Glomerular visceral epithelial cell (primary cell): ENCODE measurements around the gene KIFC3.
"Not testable (repeated sequence)": the region's sequence is repeated elsewhere in the genome, so short reads cannot be mapped to it uniquely, and the experiment has no call there.

Experiments
- DNase-seq: peaks from one replicate; pipeline ENCODE4 v3.0.0-alpha.2; 2016; ENCODE audit errors: extremely low spot score

The KIFC3 gene

DNA sequence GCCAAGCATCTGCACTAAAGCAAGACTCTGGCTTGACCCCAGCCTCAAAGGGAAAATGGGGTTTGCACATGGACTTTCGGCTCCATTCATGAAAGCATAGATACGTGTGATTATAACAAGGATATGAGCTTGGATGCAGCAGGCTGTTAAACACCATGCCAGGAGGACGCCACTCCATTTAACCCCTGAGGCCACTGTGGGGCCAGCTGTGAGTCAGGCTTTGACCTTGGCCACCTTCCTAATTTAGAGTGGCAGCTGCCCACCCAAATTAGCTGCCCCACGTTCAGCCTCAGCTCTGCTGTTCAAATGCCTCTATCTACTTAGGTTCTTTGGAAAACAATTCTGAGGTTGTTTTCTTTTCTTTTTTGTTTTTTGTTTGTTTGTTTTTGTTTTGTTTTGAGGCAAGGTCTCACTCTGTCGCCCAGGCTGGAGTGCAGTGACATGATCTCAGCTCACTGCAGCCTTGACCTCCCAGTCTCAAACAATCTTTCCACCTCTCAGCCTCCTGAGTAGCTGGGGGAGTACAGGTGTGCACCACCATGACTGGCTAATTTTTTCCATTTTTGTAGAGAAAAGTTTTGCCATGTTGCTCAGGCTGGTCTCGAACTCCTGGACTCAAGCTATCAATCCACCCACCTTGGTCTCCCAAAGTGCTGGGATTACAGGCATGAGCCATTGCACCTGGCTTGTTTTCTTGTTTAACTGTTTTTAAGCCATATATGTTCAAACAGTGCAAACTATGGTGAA is 23.2 kb upstream of the KIFC3 start:
- DNase-seq = no peak

DNA sequence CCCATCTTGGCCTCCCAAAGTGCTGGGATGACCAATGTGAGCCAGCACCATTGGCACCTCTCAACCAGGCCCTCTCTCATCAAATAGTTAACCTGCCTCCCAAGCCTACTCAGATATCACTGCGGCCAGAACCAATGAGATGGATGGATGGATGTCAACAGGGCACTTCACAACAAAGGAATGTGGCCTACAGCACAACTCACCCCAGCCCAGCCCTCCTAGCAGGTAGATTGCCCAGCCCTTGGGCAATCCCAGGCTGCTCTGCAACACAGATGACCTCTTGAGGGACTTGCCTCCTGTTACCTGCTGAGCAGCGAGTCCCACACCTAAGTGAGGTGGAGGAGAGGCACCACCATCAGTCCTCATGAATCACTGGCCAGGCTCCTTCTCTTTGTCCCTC is 22.6 kb upstream of the KIFC3 start:
- peak; percentile 38 for DNase-seq

DNA sequence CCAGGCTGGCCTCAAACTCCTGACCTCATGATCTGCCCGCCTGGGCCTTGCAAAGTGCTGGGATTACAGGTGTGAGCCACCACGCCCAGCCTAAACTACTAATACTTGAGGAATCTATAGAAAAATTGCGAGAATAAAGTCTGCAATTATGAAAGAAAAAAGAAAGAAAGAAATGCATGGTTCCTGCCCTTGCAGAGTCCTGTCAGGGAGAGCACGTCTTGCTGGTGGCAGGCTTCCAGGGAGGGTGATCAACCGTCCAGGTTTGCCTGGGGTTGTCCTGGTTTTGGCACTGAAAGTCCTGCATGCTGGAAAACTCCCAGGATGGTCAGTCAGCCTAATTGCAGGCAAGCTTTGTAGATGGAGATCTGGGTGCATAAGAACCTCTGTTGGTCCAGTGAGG is 21.5 kb upstream of the KIFC3 start:
- peak; percentile 61 for DNase-seq

DNA sequence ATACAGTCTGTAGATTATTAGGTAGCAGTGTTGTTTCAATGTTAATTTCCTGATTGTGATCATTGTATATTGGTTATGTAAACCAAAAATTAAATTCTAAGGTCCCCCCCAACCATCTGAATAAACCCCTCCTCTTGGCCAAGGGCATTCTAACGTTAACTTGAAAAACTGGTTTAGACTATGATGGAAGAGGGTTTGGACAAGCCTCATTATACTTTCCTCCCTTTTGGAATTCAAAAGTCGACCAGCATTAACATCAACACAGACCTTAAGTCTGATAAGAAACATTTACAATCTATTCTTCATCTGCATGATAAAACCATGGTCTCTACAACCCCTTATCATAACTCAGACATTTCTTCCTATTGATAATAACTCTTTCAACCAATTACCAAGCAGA is 20.6 kb upstream of the KIFC3 start:
- DNase-seq = no peak

DNA sequence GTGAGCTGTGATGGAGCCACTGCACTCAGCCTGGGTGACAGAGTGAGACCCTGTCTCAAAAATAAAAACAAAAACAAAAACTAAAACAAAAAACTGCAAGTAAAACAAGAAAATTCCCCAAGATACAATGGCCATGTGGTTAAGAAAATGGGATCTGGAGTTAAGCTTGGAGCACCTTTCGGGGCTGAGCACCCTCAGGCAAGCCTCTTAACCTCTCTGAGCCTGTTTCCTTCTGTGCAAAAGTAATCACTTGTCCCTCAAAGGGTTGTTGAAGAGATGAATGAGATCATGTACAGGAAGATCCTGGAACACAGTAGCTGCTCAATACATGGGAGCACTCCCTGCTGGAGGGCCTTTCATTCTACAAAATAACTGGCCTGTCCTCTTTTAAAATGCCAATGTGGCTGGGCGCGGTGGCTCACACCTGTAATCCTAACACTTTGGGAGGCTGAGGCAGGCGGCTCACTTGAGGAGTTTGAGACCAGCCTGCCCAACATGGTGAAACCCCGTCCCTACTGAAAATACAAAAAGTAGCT is 19.8 kb upstream of the KIFC3 start:
- no peak for DNase-seq

DNA sequence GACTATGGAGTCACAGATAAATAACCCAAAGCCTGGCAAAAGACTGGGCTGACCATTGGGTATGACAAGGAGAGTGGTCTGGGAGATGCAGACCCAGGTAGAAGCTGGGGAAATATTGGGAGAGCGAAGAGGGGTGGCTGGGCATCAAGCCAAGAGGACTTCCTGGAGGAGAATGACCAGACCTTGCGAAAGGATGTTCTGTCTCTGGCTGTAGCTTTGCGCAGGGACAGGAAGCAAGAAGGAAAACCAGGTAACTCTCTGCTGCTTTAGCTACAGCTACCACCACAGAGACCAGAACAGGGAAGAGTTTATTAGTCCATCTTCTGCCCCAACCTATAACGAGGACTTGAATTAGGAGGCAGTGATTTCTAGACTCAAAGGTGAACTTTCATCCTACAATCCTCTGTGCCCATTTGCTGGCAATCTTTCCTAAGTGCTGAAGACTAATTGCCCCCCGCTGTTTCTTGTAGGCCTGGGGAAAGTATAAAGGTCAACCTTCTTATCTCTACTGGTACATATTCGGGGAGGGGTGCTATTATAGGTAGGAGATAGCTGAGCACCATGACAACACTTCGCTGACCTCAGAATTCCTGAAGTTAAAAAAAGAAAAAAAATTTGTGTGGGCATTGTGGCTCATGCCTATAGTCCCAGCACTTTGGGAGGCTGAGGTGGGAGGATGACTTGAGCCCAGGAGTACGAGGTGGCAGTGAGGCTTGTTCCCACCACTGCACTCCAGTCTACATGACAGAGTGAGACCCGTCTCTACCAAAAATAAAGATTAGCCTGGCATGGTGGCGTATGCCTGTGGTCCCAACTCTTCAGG is 19.1 kb upstream of the KIFC3 start:
- no peak for DNase-seq

DNA sequence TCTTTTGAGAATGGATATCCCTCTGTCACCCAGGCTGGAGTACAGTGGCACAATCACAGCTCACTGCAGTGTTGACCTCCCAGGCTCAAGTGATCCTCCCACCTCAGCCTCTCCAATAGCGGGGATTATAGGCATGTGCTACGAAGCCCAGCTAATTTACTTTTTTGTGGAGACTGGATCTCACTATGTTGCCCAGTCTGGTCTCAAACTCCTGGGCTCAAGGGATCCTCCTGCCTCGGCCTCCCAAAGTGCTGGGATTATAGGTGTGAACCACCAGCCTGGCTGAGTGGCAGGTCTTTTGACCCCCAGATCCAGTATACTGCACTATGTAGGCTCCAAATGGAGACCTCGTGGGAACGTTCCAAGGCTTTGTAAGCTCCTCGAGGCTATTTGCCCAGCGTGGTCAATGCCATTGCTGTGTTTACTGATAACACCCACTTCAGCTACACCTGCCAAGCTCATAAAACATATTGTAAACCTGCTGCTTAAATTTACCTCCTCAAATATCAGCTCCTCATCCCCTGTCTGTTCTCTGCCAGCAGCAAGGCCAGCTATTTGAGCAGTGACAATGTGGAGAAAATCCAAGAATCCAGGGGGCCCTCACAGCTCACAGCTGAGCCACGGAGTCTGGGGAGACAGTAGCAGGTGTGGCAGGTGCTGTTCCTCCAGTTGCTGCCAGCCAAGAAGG is 16.2 kb upstream of the KIFC3 start:
- DNase-seq = no peak

DNA sequence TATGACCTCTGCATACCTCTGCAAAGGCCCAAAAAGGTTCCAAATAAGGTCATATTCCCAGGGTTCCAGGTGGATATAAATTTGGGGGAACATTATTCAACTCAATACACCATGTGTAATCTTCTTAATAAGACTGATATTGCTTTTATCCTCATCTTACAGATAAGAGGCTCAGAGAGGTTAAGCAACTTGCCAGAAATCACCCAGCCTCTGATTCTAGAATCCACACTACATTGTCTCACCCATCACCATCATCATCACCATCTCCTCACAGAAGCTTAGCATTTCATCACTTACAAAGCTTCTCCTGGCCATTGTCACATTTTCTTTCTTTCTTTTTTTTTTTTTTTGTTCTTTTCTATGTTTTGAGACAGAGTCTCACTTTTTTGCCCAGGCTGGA is 15.4 kb upstream of the KIFC3 start:
- DNase-seq = no peak

DNA sequence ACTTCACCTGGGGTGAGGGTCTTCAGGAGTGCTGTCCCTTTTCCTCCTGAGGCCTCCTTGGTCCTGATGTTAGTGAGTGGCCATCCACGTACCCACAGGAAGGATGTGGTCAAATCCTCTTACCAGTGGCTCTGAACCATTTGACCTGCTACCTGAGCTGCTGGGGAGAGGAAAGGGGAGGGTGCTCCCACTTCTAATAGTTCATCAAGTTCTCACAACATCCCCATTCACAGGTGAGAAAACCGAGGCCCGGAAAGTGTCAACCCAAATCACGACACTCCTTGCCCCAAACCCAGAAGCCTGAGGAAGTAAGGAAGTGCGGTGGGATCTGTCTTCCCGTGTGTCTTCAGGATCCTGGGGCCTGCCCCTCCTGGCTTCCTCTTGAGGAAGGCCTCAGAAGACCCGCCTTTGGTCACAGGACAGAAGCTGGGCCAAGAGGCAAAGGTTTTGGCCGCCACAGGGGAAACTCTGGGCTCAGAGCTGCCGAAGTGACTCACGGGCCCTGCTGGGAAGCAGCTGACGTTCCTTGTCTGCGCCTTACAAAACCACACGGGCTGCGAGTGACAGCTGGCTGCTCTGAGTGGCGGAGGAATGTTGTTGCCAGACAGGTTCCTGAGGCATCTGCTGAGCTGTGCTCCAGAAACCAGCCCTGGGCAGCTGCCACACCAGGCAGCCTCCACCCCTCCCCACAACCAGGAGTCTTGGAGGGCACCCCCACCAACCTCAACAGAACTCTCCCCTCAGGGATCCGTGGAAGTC is 13.9 kb upstream of the KIFC3 start:
- DNase-seq = peak; percentile 96

DNA sequence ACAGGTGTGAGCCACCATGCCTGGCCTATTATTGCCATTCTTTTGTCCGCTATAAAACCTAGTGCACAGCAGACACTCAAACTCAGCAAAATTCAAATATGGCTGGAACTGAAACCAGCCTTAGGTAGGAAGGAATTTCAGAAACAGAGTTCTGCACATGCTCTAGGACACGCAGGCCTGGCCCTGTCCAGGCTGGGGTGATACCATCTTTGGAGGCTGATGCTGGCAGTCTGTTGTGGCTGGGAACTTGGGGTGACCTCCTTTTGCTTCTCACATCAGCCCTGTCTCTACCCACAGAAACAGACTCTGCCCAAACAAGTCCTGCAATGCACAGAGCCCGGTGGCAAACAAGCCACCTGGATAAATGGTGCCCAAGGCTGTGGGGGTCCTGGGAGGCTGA is 12.6 kb upstream of the KIFC3 start:
- no peak for DNase-seq

DNA sequence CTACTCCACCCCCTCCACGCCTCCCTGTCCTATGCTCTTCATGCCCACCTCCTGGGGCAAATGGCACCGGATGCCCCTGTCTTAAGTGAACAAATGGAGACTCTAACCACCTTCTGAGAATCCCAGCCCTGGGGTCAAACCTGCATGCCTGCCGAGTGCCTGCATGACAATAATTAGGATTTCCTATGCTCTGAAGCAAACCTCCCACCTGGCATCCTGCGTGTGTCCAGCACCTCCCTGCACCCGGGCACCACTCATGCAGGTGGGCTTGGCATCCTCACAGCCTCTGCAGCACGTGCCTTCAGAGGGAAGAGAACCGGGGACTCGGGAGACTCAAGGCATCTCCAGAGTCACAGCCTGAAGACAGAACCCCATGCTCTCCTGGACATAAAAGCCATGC is 11.2 kb upstream of the KIFC3 start:
- no peak for DNase-seq

DNA sequence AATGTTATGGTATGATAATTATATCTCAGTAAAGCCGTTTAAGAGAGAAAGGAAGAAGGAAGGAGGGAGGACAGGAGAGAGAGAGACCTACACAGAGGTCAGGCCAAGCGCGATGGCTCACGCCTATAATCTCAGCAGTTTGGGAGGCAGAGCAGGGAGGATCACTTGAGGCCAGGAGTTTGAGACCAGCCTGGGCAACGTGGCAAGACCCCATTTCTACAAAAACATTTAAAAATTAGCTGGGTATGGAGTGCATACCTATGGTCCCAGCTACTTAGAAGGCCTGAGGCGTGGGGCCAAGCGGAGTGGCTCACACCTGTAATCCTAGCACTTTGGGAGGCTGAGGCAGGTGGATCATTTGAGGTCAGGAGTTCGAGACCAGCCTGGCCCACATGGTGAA is 9.0 kb upstream of the KIFC3 start:
- DNase-seq = not testable (repeated sequence)

DNA sequence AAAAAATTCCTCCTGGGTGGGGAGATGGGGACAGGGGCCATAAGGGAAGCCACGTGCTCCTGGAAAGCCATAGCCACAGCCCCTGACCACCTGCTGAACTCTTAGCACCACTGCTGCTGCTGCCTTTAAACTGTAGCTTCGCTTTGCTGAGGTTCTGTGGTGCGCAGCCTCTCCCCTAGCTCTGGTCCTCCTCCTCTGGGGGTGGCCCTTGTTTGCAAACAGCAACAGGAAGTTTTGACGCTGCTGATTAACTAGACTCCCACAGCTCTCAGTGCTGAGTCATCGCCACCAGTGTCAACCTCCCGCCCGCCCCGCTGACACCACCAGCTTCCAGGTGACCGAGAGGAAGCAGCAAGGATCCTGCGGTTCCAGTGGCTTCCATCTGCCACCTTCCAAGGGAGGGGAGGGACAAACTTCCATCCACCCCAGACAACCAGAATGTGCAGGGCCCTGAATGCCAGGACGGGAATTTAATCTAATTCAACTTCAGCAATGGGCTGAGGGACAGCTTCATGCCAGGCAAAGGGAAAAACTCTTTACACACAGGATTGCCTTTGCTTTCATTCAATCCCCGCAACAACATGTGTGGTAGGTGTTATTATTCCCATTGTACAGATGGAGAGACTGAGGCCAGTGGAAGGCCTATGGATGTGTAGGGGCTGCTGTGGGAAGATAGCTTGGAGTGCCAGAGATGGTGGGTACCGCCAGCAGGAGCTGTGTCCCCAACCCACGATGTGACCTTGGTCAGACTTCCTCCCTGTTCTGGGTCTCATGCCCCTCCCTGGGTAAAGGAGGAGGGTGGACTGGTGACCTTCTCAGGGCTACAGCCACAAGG is 8.1 kb upstream of the KIFC3 start:
- peak; percentile 90 for DNase-seq

DNA sequence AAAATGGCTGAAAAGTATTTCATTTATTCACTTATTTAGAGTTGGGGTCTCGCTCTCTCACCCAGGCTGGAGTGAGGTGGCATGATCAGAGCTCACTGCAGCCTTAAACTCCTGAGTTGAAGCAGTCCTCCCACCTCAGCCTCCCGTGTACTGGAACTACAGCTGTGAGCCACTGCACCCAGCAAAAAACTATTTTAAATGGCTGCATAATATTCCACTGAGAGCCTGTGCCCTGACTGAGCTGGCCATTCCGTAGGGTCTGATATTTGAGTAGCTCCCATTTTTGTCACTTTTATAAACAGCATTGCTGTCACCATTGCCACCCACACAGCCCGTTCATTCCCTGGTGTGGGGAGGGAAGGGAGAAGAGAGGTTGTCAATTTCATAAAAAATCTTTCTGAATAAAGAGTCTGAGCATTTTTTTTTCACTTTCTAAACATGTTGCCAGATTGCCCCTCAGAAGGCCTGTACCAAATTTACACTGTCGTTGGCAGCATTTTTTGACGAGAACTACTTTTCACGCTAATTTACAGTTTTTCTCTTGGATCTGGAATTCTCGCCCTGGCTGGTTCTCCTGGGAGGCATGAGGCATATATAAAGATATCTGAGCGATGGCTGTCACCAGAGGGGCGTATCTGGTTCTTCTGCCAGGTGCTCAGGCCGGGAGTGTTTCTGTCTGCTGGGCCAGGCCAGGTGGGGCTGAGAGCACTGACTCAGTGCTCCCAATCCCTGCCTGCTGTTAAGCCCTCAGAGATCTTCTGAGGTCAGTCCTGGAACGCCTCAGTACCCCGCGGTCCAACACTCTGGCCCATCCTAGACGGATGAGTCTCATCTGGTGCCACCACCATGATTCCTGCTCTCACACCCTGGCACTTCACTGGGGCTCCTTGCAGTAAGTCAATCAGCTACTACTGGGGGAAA is 7.2 kb upstream of the KIFC3 start:
- peak; percentile 75 for DNase-seq

DNA sequence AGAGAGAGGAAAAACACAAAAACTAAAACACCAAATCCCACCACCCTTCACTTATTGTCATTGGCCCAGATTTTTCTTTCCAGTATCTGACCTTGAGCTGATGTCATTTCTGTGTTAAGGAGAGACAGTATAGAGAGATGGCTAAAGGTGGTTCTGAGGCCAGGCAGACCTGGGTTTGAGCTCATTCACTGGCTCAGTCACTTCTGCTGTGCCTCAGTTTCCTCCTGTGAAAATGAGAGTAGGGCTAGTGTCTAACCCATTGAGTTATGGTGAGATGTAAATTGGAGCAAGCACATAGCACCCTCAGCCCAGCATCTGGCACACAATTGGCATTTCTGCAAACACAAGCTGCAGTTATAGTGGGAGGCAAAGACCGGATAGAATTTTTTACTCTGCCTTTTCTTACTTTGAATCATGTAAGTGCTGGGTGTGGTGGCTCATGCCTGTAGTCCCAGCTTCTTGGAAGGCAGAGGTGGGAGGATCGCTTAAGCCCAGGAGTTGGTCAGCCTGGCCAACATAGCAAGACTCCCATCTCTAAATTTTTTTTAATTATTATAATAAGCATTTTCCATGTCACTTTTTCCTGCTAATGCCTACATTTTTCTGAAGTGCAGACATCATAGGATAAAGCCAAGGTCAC is 6.4 kb upstream of the KIFC3 start:
- DNase-seq = no peak

DNA sequence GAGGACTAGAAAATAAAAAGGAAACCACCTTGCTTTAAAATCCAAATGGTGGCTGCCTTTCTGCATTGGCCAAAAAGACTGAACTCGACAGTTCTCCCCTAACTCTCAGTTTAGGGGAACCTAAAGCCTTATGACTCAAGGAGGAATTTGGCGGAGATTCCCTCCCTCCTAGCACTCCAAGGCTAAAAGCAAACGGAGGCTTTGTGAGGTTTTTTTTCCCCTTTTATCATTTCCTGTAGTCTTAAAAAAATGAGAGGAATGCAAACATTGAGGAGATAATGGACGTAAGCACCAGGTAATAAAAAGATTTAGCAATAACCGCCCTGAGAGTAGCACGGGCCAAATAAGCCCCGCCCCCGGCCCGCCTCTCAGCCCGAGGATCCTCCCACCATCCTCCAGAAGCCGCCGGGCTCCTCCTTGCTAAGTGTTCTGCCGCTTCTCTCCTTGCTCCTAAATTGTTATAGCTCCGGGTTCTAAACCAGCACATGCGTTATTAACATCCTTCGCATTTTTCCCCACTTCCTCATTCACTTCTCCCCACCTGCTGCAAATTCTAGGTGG is 5.8 kb upstream of the KIFC3 start:
- peak; percentile 92 for DNase-seq

DNA sequence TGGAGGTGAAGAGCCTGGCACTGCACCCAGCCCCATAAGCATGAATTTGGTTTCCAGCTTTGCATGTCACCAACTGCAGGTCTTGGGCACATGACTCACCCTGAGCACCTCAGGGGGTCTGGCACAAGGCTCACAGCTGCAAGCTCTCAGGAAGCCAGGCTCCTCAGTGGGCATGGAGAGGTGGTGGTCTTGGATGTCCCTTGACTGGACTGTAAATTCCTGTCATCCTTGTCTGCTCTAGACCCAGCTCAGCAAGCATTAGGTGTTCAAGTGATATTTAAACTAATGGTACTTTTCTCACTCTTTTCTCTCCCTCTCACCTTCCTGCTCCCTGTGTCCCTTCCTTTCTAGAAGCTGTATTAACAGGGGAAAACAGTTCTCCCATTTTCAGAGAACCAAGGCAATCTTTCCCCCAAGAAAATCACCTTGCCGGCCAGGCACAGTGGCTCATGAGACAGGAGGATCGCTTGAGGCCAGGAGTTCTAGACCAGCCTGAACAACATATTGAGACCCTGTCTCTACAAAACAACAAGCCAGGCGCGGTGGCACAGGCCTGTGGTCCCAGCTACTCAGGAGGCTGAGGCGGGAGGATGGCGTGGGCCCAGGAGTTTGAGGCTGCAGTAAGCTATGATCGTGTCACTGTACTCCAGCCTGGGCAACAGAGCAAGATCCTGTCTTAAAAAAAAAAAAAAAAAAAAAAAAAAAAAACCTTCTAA is 5.1 kb upstream of the KIFC3 start:
- peak; percentile 65 for DNase-seq

DNA sequence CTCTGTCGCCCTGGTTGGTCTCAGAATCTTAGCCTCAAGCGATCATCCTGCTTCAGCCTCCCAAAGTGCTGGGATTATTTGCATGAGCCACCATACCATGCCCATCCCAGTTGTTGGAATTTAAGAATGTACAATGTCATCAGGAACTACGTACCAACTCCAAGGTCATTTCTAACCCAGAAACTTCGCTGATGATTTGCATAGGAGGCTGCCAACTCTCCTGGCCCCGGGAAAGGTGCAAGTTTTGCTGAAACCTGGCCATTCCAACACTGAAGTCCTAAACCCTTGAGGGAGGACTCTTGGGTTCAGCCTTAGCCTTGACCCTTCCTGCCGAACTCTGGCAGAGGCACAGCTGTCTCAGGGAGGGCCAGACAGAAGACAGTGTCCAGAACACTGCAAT is 2.9 kb upstream of the KIFC3 start:
- no peak for DNase-seq
